ENCODE measurements around the gene RAB40AL.

Gene RAB40AL

GRCh38 chrX:102978594-102978993 is 41.5 kb downstream of the RAB40AL start:
- H2AFZ ChIP-seq = no peak overlapping the region
- H3K79me2 ChIP-seq = no peaks in the 10 kb centered on the region
- no peaks in the 10 kb centered on the region for H3K36me3 ChIP-seq (ENCODE audit: control insufficient read depth, insufficient read depth, low read length)
- no peak overlapping the region for H3K4me2 ChIP-seq (ENCODE audit: low read length)
- no peak overlapping the region for H3K9ac ChIP-seq
- no peak overlapping the region for H3K27ac ChIP-seq
- no peak for TF ChIP-seq CTCF (IDR thresholded peaks at IDR 0.05)
- no peaks in the 10 kb centered on the region for H3K9me3 ChIP-seq (ENCODE audit: control insufficient read depth, low read length)
- peaks cover 2% of the 10 kb centered on the region for H3K4me1 ChIP-seq
- no peaks in the 10 kb centered on the region for H3K27me3 ChIP-seq (ENCODE audit: control insufficient read depth, insufficient read depth, low read length)
- H3K4me3 ChIP-seq (ENCODE audit: low read depth, low read length) = no peak overlapping the region

GRCh38 chrX:102979536-102979935 is 42.5 kb downstream of the RAB40AL start:
- Histone ChIP-seq H3K9ac (no peak overlapping the region), H3K27ac (no peak overlapping the region), H2AFZ (no peak overlapping the region), H3K27me3 (ENCODE audit: control insufficient read depth, insufficient read depth, low read length) (no peaks in the 10 kb centered on the region), H3K4me1 (peaks cover 2% of the 10 kb centered on the region), H3K9me3 (ENCODE audit: control insufficient read depth, low read length) (no peaks in the 10 kb centered on the region), H3K36me3 (ENCODE audit: control insufficient read depth, insufficient read depth, low read length) (no peaks in the 10 kb centered on the region), H3K4me2 (ENCODE audit: low read length) (no peak overlapping the region), H3K4me3 (ENCODE audit: low read depth, low read length) (no peak overlapping the region), H3K79me2 (no peaks in the 10 kb centered on the region)
- no peak for TF ChIP-seq CTCF (IDR thresholded peaks at IDR 0.05)

- H3K27ac ChIP-seq = no peak overlapping the region
- no peaks in the 10 kb centered on the region for H3K36me3 ChIP-seq (ENCODE audit: control insufficient read depth, insufficient read depth, low read length)
- H3K9me3 ChIP-seq (ENCODE audit: control insufficient read depth, low read length) = no peaks in the 10 kb centered on the region
- no peaks in the 10 kb centered on the region for H3K27me3 ChIP-seq (ENCODE audit: control insufficient read depth, insufficient read depth, low read length)
- no peak overlapping the region for H3K9ac ChIP-seq
- H3K4me1 ChIP-seq = no peaks in the 10 kb centered on the region
- H3K4me3 ChIP-seq (ENCODE audit: low read depth, low read length) = no peak overlapping the region
- TF ChIP-seq CTCF (IDR thresholded peaks at IDR 0.05) = no peak
- no peaks in the 10 kb centered on the region for H3K79me2 ChIP-seq
- H2AFZ ChIP-seq = no peak overlapping the region
- H3K4me2 ChIP-seq (ENCODE audit: low read length) = no peak overlapping the region
Observed at GRCh38 chrX:102983205-102983604, 46.1 kb downstream of the RAB40AL start.

- H3K4me1 ChIP-seq = no peaks in the 10 kb centered on the region
- H2AFZ ChIP-seq = no peak overlapping the region
- TF ChIP-seq CTCF (IDR thresholded peaks at IDR 0.05) = no peak
- no peak overlapping the region for H3K9ac ChIP-seq
- H3K9me3 ChIP-seq (ENCODE audit: control insufficient read depth, low read length) = no peaks in the 10 kb centered on the region
- H3K4me3 ChIP-seq (ENCODE audit: low read depth, low read length) = no peak overlapping the region
- no peaks in the 10 kb centered on the region for H3K27me3 ChIP-seq (ENCODE audit: control insufficient read depth, insufficient read depth, low read length)
- no peaks in the 10 kb centered on the region for H3K79me2 ChIP-seq
- no peak overlapping the region for H3K4me2 ChIP-seq (ENCODE audit: low read length)
- no peaks in the 10 kb centered on the region for H3K36me3 ChIP-seq (ENCODE audit: control insufficient read depth, insufficient read depth, low read length)
- H3K27ac ChIP-seq = no peak overlapping the region
Observed at GRCh38 chrX:102985192-102985591, 48.1 kb downstream of the RAB40AL start.
